Measurements from ENCODE around the gene PIGS. TPM values are rescaled to one million over a fixed set of nuclear protein-coding genes. Genes with fewer than 3 reads are reported as not detected.

Gene PIGS
- total RNA-seq, 4 donors from 2014 or later, result 47.0 to 188 (median 107) TPM

DNA sequence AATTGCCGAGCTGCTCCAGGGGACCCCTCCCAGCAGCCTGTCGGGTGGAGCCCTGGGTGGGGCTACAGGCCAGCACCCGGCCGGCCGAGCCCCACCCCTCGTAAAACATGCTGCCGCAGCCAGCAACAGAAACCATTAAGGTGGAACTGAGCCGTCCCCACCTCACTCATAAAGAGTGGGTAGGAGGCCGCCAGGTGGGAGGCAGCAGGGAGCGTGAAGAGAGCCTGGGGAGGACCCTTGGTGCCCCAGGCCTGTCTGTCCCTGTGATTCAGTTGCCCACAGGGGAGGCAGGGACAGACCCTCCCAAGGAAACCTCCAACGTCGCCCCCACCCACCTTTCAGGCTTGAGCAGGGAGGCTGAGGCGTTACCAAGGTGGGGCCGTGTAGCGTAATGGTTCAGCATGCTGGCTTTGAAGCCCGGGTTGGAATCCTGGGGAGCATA lies 56.7 kb downstream of the PIGS start:
- no peaks in the 10 kb centered on the region for H3K9me3 ChIP-seq
- DNase-seq, result peak in 2 of 3 donors; percentile 57 to 66
- H3K4me3 ChIP-seq, result no peak overlapping the region
- no peaks in the 10 kb centered on the region for H3K36me3 ChIP-seq
- no peaks in the 10 kb centered on the region for H3K27me3 ChIP-seq
- no peak overlapping the region for H3K27ac ChIP-seq
- no peaks in the 10 kb centered on the region for H3K4me1 ChIP-seq
- TF ChIP-seq POLR2A (IDR thresholded peaks at IDR 0.05), result no peak
- TF ChIP-seq, protein P1, sequence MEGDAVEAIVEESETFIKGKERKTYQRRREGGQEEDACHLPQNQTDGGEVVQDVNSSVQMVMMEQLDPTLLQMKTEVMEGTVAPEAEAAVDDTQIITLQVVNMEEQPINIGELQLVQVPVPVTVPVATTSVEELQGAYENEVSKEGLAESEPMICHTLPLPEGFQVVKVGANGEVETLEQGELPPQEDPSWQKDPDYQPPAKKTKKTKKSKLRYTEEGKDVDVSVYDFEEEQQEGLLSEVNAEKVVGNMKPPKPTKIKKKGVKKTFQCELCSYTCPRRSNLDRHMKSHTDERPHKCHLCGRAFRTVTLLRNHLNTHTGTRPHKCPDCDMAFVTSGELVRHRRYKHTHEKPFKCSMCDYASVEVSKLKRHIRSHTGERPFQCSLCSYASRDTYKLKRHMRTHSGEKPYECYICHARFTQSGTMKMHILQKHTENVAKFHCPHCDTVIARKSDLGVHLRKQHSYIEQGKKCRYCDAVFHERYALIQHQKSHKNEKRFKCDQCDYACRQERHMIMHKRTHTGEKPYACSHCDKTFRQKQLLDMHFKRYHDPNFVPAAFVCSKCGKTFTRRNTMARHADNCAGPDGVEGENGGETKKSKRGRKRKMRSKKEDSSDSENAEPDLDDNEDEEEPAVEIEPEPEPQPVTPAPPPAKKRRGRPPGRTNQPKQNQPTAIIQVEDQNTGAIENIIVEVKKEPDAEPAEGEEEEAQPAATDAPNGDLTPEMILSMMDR (IDR thresholded peaks at IDR 0.05), result no peak

DNA sequence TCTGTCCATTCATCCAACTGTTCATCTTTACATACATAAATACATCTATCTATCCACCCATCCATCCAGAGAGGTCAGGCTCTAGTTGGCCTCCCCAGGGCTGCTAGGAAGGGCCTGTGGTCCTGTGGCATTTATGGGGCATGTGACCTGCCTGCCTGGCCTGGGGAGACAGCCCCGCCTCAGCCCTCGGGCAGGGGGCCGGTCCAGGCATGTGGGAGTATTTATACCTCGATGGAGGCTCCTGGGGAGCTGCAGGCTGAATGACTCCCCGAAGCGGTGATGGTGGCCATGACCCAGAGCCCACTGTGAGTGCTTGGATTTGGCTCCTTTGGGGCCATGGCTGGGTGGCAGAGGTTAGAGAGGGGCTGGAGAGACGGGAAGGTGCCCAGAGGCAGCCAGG lies 57.8 kb downstream of the PIGS start:
- H3K4me3 ChIP-seq, result no peak overlapping the region
- H3K27ac ChIP-seq, result no peak overlapping the region
- no peak for DNase-seq
- H3K9me3 ChIP-seq, result no peaks in the 10 kb centered on the region
- H3K4me1 ChIP-seq, result no peaks in the 10 kb centered on the region
- H3K27me3 ChIP-seq, result no peaks in the 10 kb centered on the region
- no peaks in the 10 kb centered on the region for H3K36me3 ChIP-seq
- TF ChIP-seq, protein P1 (IDR thresholded peaks at IDR 0.05), result no peak
- TF ChIP-seq POLR2A (IDR thresholded peaks at IDR 0.05), result no peak

DNA sequence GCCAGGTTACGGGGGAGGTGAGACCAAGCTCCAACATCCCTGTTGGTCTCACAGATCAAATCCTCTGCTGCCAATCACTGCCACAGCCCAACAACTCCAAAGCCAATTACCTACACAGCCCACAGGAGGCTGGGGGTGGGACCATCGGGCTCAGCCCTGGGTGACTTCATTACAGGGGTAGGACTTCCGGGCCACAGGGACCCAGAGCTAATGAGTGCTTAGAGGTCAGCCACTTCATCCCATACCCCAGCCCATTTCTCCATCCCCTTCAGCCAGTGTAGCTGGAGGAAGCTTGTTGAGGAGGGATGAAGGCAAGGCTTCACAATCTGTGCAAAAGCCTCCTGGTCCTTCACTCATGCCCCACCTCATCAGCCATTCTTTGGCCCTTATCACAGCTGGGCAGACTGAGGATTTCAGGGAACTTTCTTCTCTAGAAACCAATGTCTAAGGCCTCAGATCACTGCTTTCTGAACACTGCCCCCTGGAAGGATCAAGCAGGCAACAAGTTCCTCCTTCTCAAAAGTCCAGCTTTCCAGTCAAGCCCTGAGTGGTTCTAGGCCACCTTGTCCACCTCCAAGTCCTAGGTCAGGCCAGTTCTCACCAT lies 59.4 kb downstream of the PIGS start:
- Histone ChIP-seq H3K4me1 (no peaks in the 10 kb centered on the region), H3K27me3 (no peaks in the 10 kb centered on the region), H3K4me3 (no peak overlapping the region), H3K36me3 (no peaks in the 10 kb centered on the region), H3K27ac (no peak overlapping the region), H3K9me3 (no peaks in the 10 kb centered on the region)
- TF ChIP-seq, protein P1 (IDR thresholded peaks at IDR 0.05), result no peak
- no peak for TF ChIP-seq POLR2A (IDR thresholded peaks at IDR 0.05)
- no peak for DNase-seq

DNA sequence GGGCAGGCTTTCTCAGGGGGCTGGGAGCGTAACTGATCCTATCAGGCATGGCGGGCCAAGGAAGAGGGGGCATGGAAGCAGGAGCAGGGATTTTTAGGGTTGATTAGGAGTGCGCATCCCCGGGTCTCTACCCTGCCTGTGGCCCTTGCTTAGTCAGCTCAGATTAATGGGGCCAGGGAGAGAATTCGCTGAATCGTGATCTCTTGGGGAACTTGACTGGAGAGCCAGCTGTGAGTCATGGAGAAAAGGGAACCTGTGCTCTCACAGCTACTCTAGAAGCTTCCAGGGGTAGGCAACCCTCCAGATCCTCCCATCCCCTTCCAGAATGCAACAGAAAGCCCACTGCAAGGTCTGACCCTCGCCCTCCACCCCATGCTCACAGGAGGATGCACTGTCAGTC lies 61.5 kb downstream of the PIGS start:
- no peak overlapping the region for H3K4me3 ChIP-seq
- no peaks in the 10 kb centered on the region for H3K36me3 ChIP-seq
- H3K27me3 ChIP-seq, result no peaks in the 10 kb centered on the region
- DNase-seq, result no peak
- no peak overlapping the region for H3K27ac ChIP-seq
- TF ChIP-seq POLR2A (IDR thresholded peaks at IDR 0.05), result no peak
- TF ChIP-seq, protein P1 (IDR thresholded peaks at IDR 0.05), result no peak
- H3K4me1 ChIP-seq, result no peaks in the 10 kb centered on the region
- no peaks in the 10 kb centered on the region for H3K9me3 ChIP-seq

DNA sequence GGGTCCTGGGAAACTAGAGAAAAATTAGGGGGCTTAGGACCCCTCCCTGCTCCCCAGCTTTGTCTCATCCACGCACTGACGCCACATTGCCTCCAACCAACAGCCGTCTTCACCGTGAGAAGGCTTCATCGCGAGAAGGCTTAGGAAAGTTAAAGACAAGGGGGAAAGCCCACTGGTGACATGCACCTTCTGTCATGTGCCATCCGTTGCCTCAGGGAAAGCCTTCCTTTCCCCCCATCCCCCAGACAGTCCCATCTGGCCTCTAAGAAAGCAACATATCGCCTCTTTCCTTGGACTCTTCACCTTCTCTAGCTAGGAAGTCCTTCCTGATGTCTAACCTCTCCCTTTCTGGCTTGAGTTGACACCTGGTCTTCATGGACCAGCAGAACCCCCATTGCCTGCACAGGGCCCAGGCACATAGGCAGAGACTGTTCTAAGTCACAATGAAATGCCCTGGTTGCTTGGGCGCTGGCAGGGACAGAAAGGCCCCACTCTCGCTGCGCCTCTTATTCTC lies 63.1 kb downstream of the PIGS start:
- no peak overlapping the region for H3K4me3 ChIP-seq
- no peaks in the 10 kb centered on the region for H3K9me3 ChIP-seq
- H3K36me3 ChIP-seq, result no peaks in the 10 kb centered on the region
- TF ChIP-seq, protein P1 (IDR thresholded peaks at IDR 0.05), result no peak
- TF ChIP-seq POLR2A (IDR thresholded peaks at IDR 0.05), result no peak
- H3K27me3 ChIP-seq, result no peaks in the 10 kb centered on the region
- H3K4me1 ChIP-seq, result no peaks in the 10 kb centered on the region
- no peak for DNase-seq
- H3K27ac ChIP-seq, result no peak overlapping the region
